Spleen (tissue), 11 donors: ENCODE measurements around the gene ATP2C2. TPM values are rescaled to one million over a fixed set of nuclear protein-coding genes. Genes with fewer than 3 reads are reported as not detected.

Experiments used
- DNase-seq: peaks from one replicate; pipeline ENCODE4 v3.0.0-alpha.2; 2020
- H3K27ac ChIP-seq, 8 donors: fragments of 200-600 bp; sonication (generic) in 7 of 8; 1 replicate in 4 of 8; 2 replicates in 4 of 8; pipeline versions ENCODE4 v1.5.0 to v1.8.0; 2016 to 2021; ENCODE audit warnings: inconsistent platforms in 4 of 8, mild to moderate bottlenecking in 4 of 8, moderate library complexity in 1 of 8
- H3K27me3 ChIP-seq, 7 donors: fragments of 200-600 bp; sonication (generic) in 6 of 7; replicated peaks in 1 of 7; 1 replicate in 4 of 7; 2 replicates in 3 of 7; pipeline versions ENCODE4 v1.5.0 to v1.8.0; 2016 to 2021; ENCODE audit warnings: inconsistent platforms in 3 of 7, mild to moderate bottlenecking in 1 of 7
- H3K36me3 ChIP-seq, 6 donors: fragments of 200-600 bp; sonication (generic) in 5 of 6; 1 replicate in 4 of 6; 2 replicates in 2 of 6; pipeline versions ENCODE4 v1.5.0 to v1.8.0; 2016 to 2021; ENCODE audit warnings: inconsistent platforms in 2 of 6
- H3K4me1 ChIP-seq, 6 donors: fragments of 200-600 bp; sonication (generic) in 5 of 6; 1 replicate in 3 of 6; 2 replicates in 3 of 6; pipeline versions ENCODE4 v1.5.0 to v1.8.0; 2016 to 2021; ENCODE audit warnings: inconsistent platforms in 3 of 6
- H3K4me3 ChIP-seq, 8 donors: fragments of 200-600 bp; sonication (generic) in 7 of 8; 1 replicate in 4 of 8; 2 replicates in 4 of 8; pipeline versions ENCODE4 v1.5.0 to v1.8.0; 2016 to 2021; ENCODE audit warnings: inconsistent platforms in 4 of 8, mild to moderate bottlenecking in 4 of 8, moderate library complexity in 2 of 8
- H3K9me3 ChIP-seq, 8 donors: fragments of 200-600 bp; sonication (generic) in 7 of 8; 1 replicate in 4 of 8; 2 replicates in 4 of 8; pipeline versions ENCODE4 v1.5.0 to v1.8.0; 2016 to 2021; ENCODE audit warnings: inconsistent platforms in 4 of 8
- POLR2A ChIP-seq, 3 donors: fragments of 450-650 bp; IDR thresholded peaks; one replicate each; pipeline ENCODE4 v1.5.1; 2017; ENCODE audit warnings: antibody characterized with exemption in 3 of 3, mild to moderate bottlenecking in 1 of 3
- POLR2AphosphoS5 ChIP-seq, 3 donors: sonication (generic); formaldehyde crosslinking; IDR thresholded peaks; one replicate each; pipeline ENCODE4 v1.5.1; 2017; ENCODE audit warnings: antibody characterized with exemption in 3 of 3
- WGBS, 5 donors: extraction: QIAGEN DNeasy Blood & Tissue Kit in 3 of 5; methylation state at CpG; one replicate each; pipeline versions ENCODE4 v1.1.5 to v1.1.7; 2013 to 2018; 5-methylcytosine and 5-hydroxymethylcytosine counted together
- intact Hi-C: fragments of 100-400 bp; cut with DNase I; formaldehyde crosslinking; loops from one replicate; pipeline ENCODE4 v1.15.0; 2023; ENCODE audit warnings: low total_unique reads
- polyA plus RNA-seq, 3 donors: library from polyadenylated mRNA; stranded (reverse); fragments of 200-250 nt; gene quantifications; one replicate each; pipeline ENCODE4 v1.2.1, GENCODE V29; 2013
- total RNA-seq, 7 donors: library from RNA; depleted of rRNA in 3 of 7; stranded (reverse); fragments of >200 nt in 3 of 7; fragmentation: NEBNext Ultra II Directional in 4 of 7; extraction: Animal tissue kit (Norgen Biotek cat#: 25700) in 4 of 7; gene quantifications; one replicate each; pipeline versions ENCODE4 v1.1.0 to v1.2.1, GENCODE V29; 2016 to 2021
- TF ChIP-seq, protein P1 (sequence below), 11 experiments: fragments of 200-600 bp in 7 of 11; fragments of 450-650 bp in 4 of 11; sonication (generic) in 4 of 11; IDR thresholded peaks in 8 of 11; conservative IDR thresholded peaks in 3 of 11; 1 replicate in 7 of 11; 2 replicates in 4 of 11; pipeline versions ENCODE4 v1.4.0 to v1.8.0; 2016 to 2021; ENCODE audit warnings: antibody characterized with exemption in 11 of 11, inconsistent platforms in 4 of 11, mild to moderate bottlenecking in 1 of 11
- donor health status: healthy with polysubstance abuse.
- donor health status: DM: no; HTN: no; CAD: no; lungs with moderate emphysema.
- donor health status: DM: no; HTN: no; CAD: no.
- donor health status: Bipolar disorder and iron deficiency.
- donor health status: healthy.
- donor health status: DM: no; HTN: no; CAD: no.
- donor health status: DM: yes; HTN: yes; CAD: no.

ATP2C2 gene
- total and polyA plus RNA-seq, 10 donors: 0.09 to 8.1 (median 1.2) TPM

DNA sequence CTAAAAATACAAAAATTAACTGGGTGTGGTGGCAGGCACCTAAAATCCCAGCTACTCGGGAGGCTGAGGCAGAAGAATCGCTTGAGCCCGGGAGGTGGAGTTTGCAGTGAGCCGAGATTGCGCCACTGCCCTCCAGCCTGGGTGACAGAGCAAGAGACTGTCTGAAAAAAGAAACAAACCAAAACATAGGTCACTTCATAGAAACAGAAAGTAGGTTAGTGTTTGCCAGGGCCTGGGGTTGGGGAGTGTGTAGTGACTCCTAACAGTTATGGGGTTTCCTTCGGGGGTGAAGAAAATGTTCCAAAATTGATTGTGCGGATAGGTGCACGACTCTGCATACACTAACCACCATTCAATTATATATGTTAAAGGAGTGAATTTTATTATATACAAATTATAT lies 59.2 kb downstream of the ATP2C2 start:
- 74 to 79% (median 77%) methylated on average over 8 of the region's 8 CpGs for WGBS, 5 donors
- no peak overlapping the region for H3K4me3 ChIP-seq
- peaks cover 0 to 9% (median 0%) of the 10 kb centered on the region in 8 donors for H3K9me3 ChIP-seq
- TF ChIP-seq POLR2AphosphoS5 (IDR thresholded peaks at IDR 0.05) (no peak), POLR2A (IDR thresholded peaks at IDR 0.05) (no peak)
- TF ChIP-seq, protein P1, sequence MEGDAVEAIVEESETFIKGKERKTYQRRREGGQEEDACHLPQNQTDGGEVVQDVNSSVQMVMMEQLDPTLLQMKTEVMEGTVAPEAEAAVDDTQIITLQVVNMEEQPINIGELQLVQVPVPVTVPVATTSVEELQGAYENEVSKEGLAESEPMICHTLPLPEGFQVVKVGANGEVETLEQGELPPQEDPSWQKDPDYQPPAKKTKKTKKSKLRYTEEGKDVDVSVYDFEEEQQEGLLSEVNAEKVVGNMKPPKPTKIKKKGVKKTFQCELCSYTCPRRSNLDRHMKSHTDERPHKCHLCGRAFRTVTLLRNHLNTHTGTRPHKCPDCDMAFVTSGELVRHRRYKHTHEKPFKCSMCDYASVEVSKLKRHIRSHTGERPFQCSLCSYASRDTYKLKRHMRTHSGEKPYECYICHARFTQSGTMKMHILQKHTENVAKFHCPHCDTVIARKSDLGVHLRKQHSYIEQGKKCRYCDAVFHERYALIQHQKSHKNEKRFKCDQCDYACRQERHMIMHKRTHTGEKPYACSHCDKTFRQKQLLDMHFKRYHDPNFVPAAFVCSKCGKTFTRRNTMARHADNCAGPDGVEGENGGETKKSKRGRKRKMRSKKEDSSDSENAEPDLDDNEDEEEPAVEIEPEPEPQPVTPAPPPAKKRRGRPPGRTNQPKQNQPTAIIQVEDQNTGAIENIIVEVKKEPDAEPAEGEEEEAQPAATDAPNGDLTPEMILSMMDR (IDR thresholded peaks at IDR 0.05 in 8 of 11, conservative IDR thresholded peaks at IDR 0.05 in 3 of 11): no peak
- DNase-seq: no peak
- H3K27ac ChIP-seq: no peak overlapping the region
- intact Hi-C loops: no loop called here
- peaks cover 0 to 38% (median 0%) of the 10 kb centered on the region in 7 donors for H3K27me3 ChIP-seq
- H3K4me1 ChIP-seq: no peaks in the 10 kb centered on the region
- H3K36me3 ChIP-seq: peaks cover 0 to 31% (median 0%) of the 10 kb centered on the region in 6 donors

DNA sequence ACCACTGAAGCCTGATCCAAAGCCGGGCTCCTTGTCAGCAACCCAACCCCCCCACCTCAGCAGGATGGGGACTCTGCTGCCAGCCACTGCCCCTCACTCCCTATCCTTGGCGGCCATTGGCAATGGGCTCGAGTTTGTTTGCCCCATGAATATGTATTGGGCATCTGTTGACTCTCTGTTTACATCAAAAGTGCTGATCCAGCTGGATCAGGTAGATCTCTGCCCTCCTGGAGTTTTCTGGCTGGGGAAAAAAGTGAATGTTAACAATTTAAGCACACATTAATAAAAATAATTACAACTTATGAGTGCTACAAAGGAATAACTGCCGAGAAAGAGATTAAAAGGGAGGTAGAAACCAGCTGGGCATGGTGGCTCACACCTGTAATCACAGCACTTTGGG lies 62.5 kb downstream of the ATP2C2 start:
- H3K9me3 ChIP-seq: no peaks in the 10 kb centered on the region
- H3K4me1 ChIP-seq: no peaks in the 10 kb centered on the region
- TF ChIP-seq POLR2AphosphoS5 (IDR thresholded peaks at IDR 0.05) (no peak), POLR2A (IDR thresholded peaks at IDR 0.05) (no peak)
- TF ChIP-seq, protein P1 (IDR thresholded peaks at IDR 0.05 in 8 of 11, conservative IDR thresholded peaks at IDR 0.05 in 3 of 11): no peak
- no peak overlapping the region for H3K4me3 ChIP-seq
- DNase-seq: no peak
- H3K36me3 ChIP-seq: peaks cover 0 to 10% (median 0%) of the 10 kb centered on the region in 6 donors
- intact Hi-C loops: no loop called here
- H3K27me3 ChIP-seq: peaks cover 0 to 39% (median 0%) of the 10 kb centered on the region in 7 donors
- 51 to 77% (median 64%) methylated on average over 4 of the region's 4 CpGs for WGBS, 5 donors
- H3K27ac ChIP-seq: no peak overlapping the region

DNA sequence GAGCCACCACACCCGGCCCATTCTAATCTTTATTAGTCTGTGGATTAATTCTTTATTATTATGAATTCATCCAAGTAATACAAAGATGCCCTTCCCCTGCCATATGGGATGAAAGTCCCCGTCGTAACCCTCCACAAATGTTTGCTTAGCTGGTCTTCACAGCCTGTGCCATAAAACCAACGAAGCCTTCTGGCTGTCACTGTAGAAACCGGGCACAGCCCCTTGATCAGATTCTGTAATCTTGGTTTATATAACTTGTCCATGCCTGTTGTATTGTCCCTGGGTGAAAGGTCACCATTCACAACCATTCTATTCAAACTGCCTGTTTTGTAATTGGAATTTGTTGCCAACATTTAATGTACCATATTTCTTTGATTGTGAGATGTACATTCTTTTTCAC lies 66.5 kb downstream of the ATP2C2 start:
- intact Hi-C loops: no loop called here
- Histone ChIP-seq H3K4me3 (no peak overlapping the region), H3K4me1 (no peaks in the 10 kb centered on the region), H3K9me3 (no peaks in the 10 kb centered on the region), H3K27ac (no peak overlapping the region), H3K36me3 (peaks cover 0 to 5% (median 0%) of the 10 kb centered on the region in 6 donors), H3K27me3 (peaks cover 0 to 36% (median 0%) of the 10 kb centered on the region in 7 donors)
- DNase-seq: no peak
- WGBS, 5 donors: 73 to 86% (median 79%) methylated on average over 5 of the region's 5 CpGs
- TF ChIP-seq POLR2A (IDR thresholded peaks at IDR 0.05): no peak
- TF ChIP-seq POLR2AphosphoS5 (IDR thresholded peaks at IDR 0.05): no peak
- TF ChIP-seq, protein P1 (IDR thresholded peaks at IDR 0.05 in 8 of 11, conservative IDR thresholded peaks at IDR 0.05 in 3 of 11): no peak

DNA sequence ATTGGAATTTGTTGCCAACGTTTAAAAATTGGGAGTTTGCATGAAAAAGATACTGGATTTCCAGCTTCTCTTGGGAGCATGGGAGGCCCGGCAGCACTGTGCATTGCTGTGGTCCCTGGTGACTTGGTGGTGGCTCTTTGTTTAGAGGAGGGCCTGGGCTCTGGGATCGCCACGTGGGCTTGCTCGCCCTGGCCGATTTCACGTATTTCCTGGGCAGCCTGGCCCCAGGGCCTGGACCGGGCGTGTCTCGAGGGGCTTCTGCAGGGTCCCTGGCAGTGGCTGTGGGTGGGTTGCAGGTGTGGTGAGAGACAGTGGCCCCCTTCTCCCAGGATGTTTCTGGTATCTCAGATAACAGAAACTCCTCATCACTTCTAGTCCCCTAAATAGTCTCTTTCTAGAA lies 67.9 kb downstream of the ATP2C2 start:
- H3K9me3 ChIP-seq: no peaks in the 10 kb centered on the region
- no peak for TF ChIP-seq POLR2A (IDR thresholded peaks at IDR 0.05)
- TF ChIP-seq POLR2AphosphoS5 (IDR thresholded peaks at IDR 0.05): no peak
- TF ChIP-seq, protein P1 (IDR thresholded peaks at IDR 0.05 in 8 of 11, conservative IDR thresholded peaks at IDR 0.05 in 3 of 11): no peak
- no peak overlapping the region for H3K4me3 ChIP-seq
- DNase-seq: no peak
- H3K4me1 ChIP-seq: no peaks in the 10 kb centered on the region
- no peak overlapping the region for H3K27ac ChIP-seq
- intact Hi-C loops: no loop called here
- H3K27me3 ChIP-seq: peaks cover 0 to 31% (median 0%) of the 10 kb centered on the region in 7 donors
- WGBS, 5 donors: 86 to 97% (median 91%) methylated on average over 6 to 10 of the region's 10 CpGs
- H3K36me3 ChIP-seq: peaks cover 0 to 11% (median 0%) of the 10 kb centered on the region in 6 donors
